Smooth muscle cell (in vitro differentiated cells): ENCODE data around the gene ARHGAP25. TPM values are rescaled to one million over a fixed set of nuclear protein-coding genes. Genes with fewer than 3 reads are reported as not detected.

Source experiments
- DNase-seq: peaks from one replicate; lab custom pipeline; 2025; ENCODE audit not compliant: unreplicated experiment; lab: John Stamatoyannopoulos, UW
- H2AFZ ChIP-seq: fragments of 200-600 bp; sonication (generic); 2 replicates; pipeline ENCODE4 v1.6.0; 2016; ENCODE audit warnings: antibody characterized with exemption, low read depth, mild to moderate bottlenecking
- H3F3A ChIP-seq: fragments of 200-600 bp; sonication (generic); 2 replicates; pipeline ENCODE4 v1.6.0; 2017; ENCODE audit warnings: antibody characterized with exemption, low read depth
- H3K27ac ChIP-seq: fragments of 200-600 bp; sonication (generic); 2 replicates; pipeline ENCODE4 v1.5.1; 2016; ENCODE audit warnings: low read depth, mild to moderate bottlenecking
- H3K27me3 ChIP-seq: fragments of 200-600 bp; sonication (generic); 2 replicates; pipeline ENCODE4 v1.6.1; 2016; ENCODE audit warnings: low read depth, mild to moderate bottlenecking
- H3K36me3 ChIP-seq: fragments of 200-600 bp; sonication (generic); 2 replicates; pipeline ENCODE4 v1.5.1; 2016; ENCODE audit warnings: low read depth
- H3K4me1 ChIP-seq: fragments of 200-600 bp; sonication (generic); 2 replicates; pipeline ENCODE4 v1.5.1; 2016; ENCODE audit warnings: low read depth
- H3K4me2 ChIP-seq: fragments of 200-600 bp; sonication (generic); 2 replicates; pipeline ENCODE4 v1.6.0; 2016; ENCODE audit warnings: mild to moderate bottlenecking
- H3K4me3 ChIP-seq: fragments of 200-600 bp; sonication (generic); 2 replicates; pipeline ENCODE4 v1.5.1; 2016; ENCODE audit warnings: mild to moderate bottlenecking
- H3K79me2 ChIP-seq: fragments of 200-600 bp; sonication (generic); 2 replicates; pipeline ENCODE4 v1.6.0; 2016; ENCODE audit warnings: low read depth, mild to moderate bottlenecking
- H3K9ac ChIP-seq: fragments of 200-600 bp; sonication (generic); 2 replicates; pipeline ENCODE4 v1.6.0; 2016; ENCODE audit warnings: low read depth
- H3K9me3 ChIP-seq: fragments of 200-600 bp; sonication (generic); replicated peaks from 2 replicates; pipeline ENCODE4 v1.5.1; 2016; ENCODE audit warnings: low read depth
- H4K20me1 ChIP-seq: fragments of 200-600 bp; sonication (generic); 2 replicates; pipeline ENCODE4 v1.6.0; 2016; ENCODE audit warnings: low read depth
- WGBS: methylation state at CpG from one replicate; pipeline ENCODE4 v1.1.7; 2016; ENCODE audit warnings: low lambda C conversion rate; 5-methylcytosine and 5-hydroxymethylcytosine counted together
- polyA plus RNA-seq: library from polyadenylated mRNA; unstranded; fragments of >200 nt; fragmentation: Nextera tagmentation; extraction: Ambion mirVana; gene quantifications from 2 replicates; pipeline ENCODE4 v1.2.1, GENCODE V29; 2016
- total RNA-seq: library from RNA; depleted of rRNA; stranded (reverse); fragments of >200 nt; gene quantifications from 2 replicates; pipeline ENCODE4 v1.2.3, GENCODE V29; 2014
- TF ChIP-seq, protein P1 (sequence below): fragments of 200-600 bp; sonication (generic); IDR thresholded peaks from 2 replicates; pipeline ENCODE4 v1.5.1; 2017; ENCODE audit warnings: borderline replicate concordance, mild to moderate bottlenecking, antibody characterized with exemption; ENCODE audit not compliant: insufficient read depth, poor library complexity, severe bottlenecking

The ARHGAP25 gene
- total and polyA plus RNA-seq, 2 experiments from 2014 or later: 1.5 to 2.0 TPM

- 90% methylated on average over 3 of the region's 3 CpGs for WGBS
- Histone ChIP-seq H3K4me2 (no peak overlapping the region), H3F3A (peaks cover under 1% of the 10 kb centered on the region), H3K9ac (no peak overlapping the region), H3K36me3 (no peaks in the 10 kb centered on the region), H3K4me1 (peaks cover 6% of the 10 kb centered on the region), H3K79me2 (no peaks in the 10 kb centered on the region), H3K9me3 (no peaks in the 10 kb centered on the region), H3K27me3 (peaks cover 28% of the 10 kb centered on the region), H3K27ac (no peak overlapping the region), H4K20me1 (no peaks in the 10 kb centered on the region), H2AFZ (no peak overlapping the region), H3K4me3 (no peak overlapping the region)
- no peak for DNase-seq
- TF ChIP-seq, protein P1, sequence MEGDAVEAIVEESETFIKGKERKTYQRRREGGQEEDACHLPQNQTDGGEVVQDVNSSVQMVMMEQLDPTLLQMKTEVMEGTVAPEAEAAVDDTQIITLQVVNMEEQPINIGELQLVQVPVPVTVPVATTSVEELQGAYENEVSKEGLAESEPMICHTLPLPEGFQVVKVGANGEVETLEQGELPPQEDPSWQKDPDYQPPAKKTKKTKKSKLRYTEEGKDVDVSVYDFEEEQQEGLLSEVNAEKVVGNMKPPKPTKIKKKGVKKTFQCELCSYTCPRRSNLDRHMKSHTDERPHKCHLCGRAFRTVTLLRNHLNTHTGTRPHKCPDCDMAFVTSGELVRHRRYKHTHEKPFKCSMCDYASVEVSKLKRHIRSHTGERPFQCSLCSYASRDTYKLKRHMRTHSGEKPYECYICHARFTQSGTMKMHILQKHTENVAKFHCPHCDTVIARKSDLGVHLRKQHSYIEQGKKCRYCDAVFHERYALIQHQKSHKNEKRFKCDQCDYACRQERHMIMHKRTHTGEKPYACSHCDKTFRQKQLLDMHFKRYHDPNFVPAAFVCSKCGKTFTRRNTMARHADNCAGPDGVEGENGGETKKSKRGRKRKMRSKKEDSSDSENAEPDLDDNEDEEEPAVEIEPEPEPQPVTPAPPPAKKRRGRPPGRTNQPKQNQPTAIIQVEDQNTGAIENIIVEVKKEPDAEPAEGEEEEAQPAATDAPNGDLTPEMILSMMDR: no peak
Measured at GRCh38 chr2:68855550-68855949, 120.9 kb downstream of the ARHGAP25 start.

GRCh38 chr2:68857202-68857845 lies 122.7 kb downstream of the ARHGAP25 start:
- TF ChIP-seq, protein P1: no peak
- H3K79me2 ChIP-seq: no peaks in the 10 kb centered on the region
- H3K9ac ChIP-seq: no peak overlapping the region

DNA sequence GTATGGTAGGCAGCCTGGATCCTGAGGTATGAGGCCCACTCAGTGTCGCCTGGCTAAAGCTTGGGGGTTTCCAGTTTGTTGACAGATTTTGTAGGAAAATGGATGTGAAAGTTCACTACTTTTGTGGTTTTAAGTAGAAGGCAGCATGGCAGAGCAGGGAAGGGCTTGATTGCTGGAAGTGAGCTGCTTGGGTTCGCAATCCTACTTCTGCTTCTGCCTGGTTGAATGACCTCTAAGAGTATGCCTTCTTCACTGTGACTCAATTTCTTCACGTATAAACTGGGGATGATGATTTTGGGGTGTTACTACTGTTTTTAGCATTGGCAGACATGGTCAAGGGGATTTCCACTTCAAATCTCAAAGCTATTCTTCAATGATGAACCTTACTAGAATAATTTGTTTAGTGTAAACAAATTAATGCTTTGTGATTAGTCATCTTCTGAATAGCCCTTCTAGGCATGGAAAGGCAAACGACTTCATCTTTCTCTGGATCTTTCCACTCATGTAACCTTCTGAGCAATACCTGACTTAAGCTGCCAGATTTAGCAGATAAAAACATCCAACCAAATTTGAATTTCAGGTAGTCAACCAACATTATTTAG lies 123.3 kb downstream of the ARHGAP25 start:
- Histone ChIP-seq H3K36me3 (no peaks in the 10 kb centered on the region), H3K4me3 (no peak overlapping the region), H3K4me1 (peaks cover 8% of the 10 kb centered on the region), H2AFZ (no peak overlapping the region), H4K20me1 (no peaks in the 10 kb centered on the region), H3K27ac (no peak overlapping the region), H3K27me3 (peaks cover 52% of the 10 kb centered on the region), H3K79me2 (no peaks in the 10 kb centered on the region), H3K9me3 (no peaks in the 10 kb centered on the region), H3K4me2 (no peak overlapping the region), H3K9ac (no peak overlapping the region), H3F3A (no peaks in the 10 kb centered on the region)
- WGBS: 49% methylated on average over 4 of the region's 4 CpGs
- TF ChIP-seq, protein P1: no peak
- no peak for DNase-seq

More at GRCh38 chr2:68857202-68857845, 122.7 kb downstream of the ARHGAP25 start:
- 92% methylated on average over 3 of the region's 3 CpGs for WGBS
- no peak overlapping the region for H3K4me3 ChIP-seq
- no peaks in the 10 kb centered on the region for H3K9me3 ChIP-seq
- DNase-seq: no peak
- no peaks in the 10 kb centered on the region for H3K36me3 ChIP-seq
- no peak overlapping the region for H3K27ac ChIP-seq
- peaks cover 8% of the 10 kb centered on the region for H3K4me1 ChIP-seq
- H2AFZ ChIP-seq: no peak overlapping the region
- H3K4me2 ChIP-seq: no peak overlapping the region
- no peaks in the 10 kb centered on the region for H4K20me1 ChIP-seq
- H3K27me3 ChIP-seq: peaks cover 46% of the 10 kb centered on the region
- no peaks in the 10 kb centered on the region for H3F3A ChIP-seq
